ENCODE measurements around the gene LCE6A. TPM values are rescaled to one million over a fixed set of nuclear protein-coding genes. Genes with fewer than 3 reads are reported as not detected.

LCE6A gene
- total RNA-seq, 1 donor from 2014 or later = not detected

GRCh38 chr1:152873495-152873894 is 30.8 kb downstream of the LCE6A start:
- DNase-seq (ENCODE audit: low spot score) = no peak

- no peak for DNase-seq (ENCODE audit: low spot score)
Measured at GRCh38 chr1:152876827-152877226, 34.2 kb downstream of the LCE6A start.

GRCh38 chr1:152878042-152878441 is 35.4 kb downstream of the LCE6A start, which contains the start of gene SMCP:
SMCP (plus strand) TSS chr1:152878322; CDS start chr1:152884423, 6,101 bp downstream.
- no peak for DNase-seq (ENCODE audit: low spot score)

DNA sequence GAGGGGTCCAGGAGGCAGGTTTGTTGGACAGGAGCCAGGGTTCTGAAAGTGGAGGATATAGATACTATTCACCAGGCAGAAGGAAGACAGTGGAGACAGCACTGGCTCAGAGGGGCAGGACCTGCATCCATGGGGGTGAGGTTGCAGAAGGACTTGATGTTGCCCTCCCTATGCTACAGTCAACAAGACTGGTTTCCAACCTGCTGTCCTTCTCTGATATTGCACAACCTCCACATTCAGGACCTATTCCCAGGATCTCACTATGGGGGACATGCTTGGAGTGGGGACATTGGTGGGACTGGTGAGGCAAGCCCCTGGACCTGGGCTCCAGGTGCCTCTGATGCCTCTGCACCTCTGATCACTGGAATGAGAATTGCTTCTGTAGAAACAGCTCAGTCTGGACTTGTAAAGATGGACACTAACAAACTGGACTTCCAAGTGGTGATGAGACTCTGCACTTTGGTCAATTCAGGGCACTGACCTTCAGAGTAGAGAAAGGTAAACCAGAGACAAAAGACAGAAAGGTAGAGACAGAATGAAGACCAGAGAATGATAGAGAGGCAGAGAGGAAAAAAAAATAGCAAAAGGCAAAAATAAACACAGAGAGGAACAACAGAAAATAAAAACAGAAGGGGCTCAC is 37.0 kb downstream of the LCE6A start:
- DNase-seq (ENCODE audit: low spot score) = no peak

- DNase-seq (ENCODE audit: low spot score) = no peak
Measured at GRCh38 chr1:152880316-152880715, 37.7 kb downstream of the LCE6A start.

GRCh38 chr1:152880907-152881306 is 38.3 kb downstream of the LCE6A start:
- DNase-seq (ENCODE audit: low spot score) = peak; percentile 59

DNA sequence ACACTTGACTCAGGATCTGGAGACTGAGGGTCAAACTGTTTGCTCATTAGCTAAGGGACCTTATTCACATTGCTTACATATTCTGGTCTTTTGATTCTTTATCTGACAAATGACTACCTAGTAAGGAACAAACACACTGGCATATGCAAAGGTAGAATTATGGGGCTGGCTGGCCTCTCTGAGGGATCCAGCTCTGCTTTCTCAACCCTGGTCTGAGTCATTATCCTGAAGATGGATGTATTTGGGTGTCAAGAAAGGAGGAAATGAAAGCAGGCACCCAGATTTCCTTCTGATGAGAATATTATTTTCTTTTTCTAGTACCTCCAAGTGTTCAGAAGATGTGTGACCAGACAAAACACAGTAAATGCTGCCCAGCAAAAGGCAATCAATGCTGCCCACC is 41.4 kb downstream of the LCE6A start:
- DNase-seq (ENCODE audit: low spot score) = no peak

DNA sequence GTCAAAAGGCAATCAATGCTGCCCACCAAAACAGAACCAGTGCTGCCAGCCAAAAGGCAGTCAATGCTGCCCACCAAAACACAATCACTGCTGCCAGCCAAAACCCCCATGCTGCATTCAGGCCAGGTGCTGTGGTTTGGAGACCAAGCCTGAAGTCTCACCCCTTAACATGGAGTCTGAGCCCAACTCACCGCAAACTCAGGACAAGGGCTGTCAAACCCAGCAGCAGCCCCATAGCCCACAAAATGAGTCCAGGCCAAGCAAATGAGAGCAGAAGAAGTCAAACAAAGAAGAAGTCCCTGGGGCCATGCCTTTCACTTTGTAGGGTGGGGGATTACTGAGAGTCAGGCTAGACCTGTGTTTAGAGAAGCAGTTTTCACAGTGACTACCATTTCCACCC is 41.9 kb downstream of the LCE6A start:
- no peak for DNase-seq (ENCODE audit: low spot score)

DNA sequence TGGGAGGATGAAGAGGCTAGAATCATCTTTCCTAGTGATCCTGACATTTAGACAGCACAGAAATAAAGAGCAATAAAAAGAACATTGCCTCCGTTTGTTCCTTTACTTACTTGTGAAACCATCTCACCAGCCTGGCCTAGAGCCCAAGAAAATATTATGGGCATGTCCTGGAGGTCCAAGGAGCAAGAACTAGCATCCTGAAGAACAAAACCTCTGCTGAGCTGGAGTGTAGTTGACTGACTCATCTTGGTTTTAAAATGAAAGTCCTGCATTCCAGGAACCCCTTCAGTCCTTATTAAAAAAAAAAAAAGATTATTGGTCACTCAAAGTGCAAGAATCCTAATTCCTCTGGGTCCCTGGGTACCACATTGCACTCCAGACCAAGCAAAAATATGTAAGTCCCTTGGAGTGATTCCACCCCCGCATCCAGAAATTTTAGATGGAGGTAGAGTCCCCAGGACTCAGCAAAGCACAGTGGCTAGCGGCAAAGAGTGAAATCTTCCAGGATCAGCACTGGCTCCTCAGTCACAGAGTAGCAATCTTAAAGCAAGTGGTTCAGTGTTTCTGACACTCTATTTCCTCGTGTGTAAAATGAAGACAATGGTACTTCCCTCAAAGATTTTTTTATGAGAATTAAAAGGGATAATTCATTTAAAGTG is 42.4 kb downstream of the LCE6A start:
- DNase-seq (ENCODE audit: low spot score) = no peak

DNA sequence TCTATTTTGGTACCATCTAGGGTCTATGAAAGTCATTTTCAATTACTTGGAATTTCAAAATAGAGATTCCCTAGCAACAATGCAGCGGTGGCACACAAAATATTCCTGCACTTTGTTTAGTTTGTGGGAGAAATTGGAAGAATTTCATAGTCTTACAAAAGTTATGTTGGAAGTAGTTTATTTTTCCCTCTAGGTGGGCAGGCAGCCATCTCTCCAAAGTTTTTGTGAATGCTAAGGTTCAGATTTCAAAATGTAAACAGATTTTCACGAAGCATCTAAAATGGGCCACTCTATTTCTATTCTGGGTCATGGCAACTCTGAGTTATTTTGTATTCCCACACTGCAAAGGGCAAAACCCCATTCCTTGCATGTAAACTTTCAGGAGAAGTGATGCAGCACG is 43.4 kb downstream of the LCE6A start:
- DNase-seq (ENCODE audit: low spot score) = no peak

DNA sequence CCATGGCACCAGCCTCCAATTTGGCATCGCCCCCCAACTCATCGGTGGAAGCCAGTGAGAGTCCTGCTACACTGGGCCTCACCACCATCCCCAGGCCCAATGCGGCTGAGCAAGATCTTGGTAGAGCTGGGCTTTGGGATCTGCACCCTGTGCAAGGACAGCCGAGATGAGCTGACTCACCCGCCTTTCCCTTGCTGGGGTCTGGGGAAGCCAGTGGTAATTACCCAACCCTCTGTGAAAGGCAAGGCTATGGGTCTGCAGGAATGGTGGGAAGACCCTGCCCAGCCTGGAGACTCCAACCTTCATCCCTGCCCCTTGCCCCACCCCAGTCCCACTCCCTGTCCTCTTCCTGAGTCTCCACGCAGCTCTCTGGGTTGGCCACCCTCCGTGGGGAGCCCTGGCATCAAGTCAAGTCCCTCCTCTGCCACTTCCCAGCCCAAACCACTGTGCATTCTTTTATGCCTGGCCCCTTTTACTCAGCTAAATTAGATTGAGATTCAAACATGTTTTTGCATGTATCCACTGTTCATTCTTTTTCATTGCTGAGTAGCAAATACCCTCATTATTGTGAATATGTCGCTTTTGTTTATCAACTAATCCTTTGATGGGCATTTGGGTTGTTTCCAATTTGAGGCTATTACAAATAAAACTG is 44.2 kb downstream of the LCE6A start:
- DNase-seq (ENCODE audit: low spot score) = no peak

GRCh38 chr1:152888126-152888525 is 45.5 kb downstream of the LCE6A start:
- no peak for DNase-seq (ENCODE audit: low spot score)

Other genes starting within 250 kb of the LCE6A start
- gene LCE3C, start 242.6 kb upstream of the LCE6A start, total RNA-seq = not detected
- gene LCE3B, start 229.0 kb upstream of the LCE6A start, total RNA-seq = not detected
- not detected for gene LCE3A, start 219.8 kb upstream of the LCE6A start, total RNA-seq
- gene LCE2D, start 179.5 kb upstream of the LCE6A start, total RNA-seq = not detected
- not detected for gene LCE2C, start 167.6 kb upstream of the LCE6A start, total RNA-seq
- gene LCE2B, start 156.7 kb upstream of the LCE6A start, total RNA-seq = not detected
- not detected for gene LCE2A, start 144.5 kb upstream of the LCE6A start, total RNA-seq
- not detected for gene LCE4A, start 134.7 kb upstream of the LCE6A start, total RNA-seq
- gene KPRP, start 84.8 kb upstream of the LCE6A start, total RNA-seq = not detected
- gene LCE1F, start 67.7 kb upstream of the LCE6A start, total RNA-seq = not detected
- not detected for gene LCE1E, start 56.6 kb upstream of the LCE6A start, total RNA-seq
- gene LCE1D, start 46.1 kb upstream of the LCE6A start, total RNA-seq = not detected
- gene LCE1C, start 36.2 kb upstream of the LCE6A start, total RNA-seq = not detected
- gene LCE1B, start 30.9 kb upstream of the LCE6A start, total RNA-seq = not detected
- not detected for gene LCE1A, start 15.4 kb upstream of the LCE6A start, total RNA-seq
- gene LCE7A, start 17.1 kb downstream of the LCE6A start, total RNA-seq = not detected
- gene SMCP, start 35.5 kb downstream of the LCE6A start, total RNA-seq = not detected
- gene IVL, start 65.7 kb downstream of the LCE6A start, total RNA-seq = not detected
- gene SPRR5, start 104.3 kb downstream of the LCE6A start, total RNA-seq = not detected
- gene SPRR4, start 127.8 kb downstream of the LCE6A start, total RNA-seq = not detected
- not detected for gene SPRR1A, start 141.2 kb downstream of the LCE6A start, total RNA-seq
- not detected for gene SPRR3, start 158.9 kb downstream of the LCE6A start, total RNA-seq
- gene SPRR1B, start 188.3 kb downstream of the LCE6A start, total RNA-seq = not detected
- gene SPRR2D, start 198.3 kb downstream of the LCE6A start, total RNA-seq = not detected
- not detected for gene SPRR2A, start 214.7 kb downstream of the LCE6A start, total RNA-seq
- gene SPRR2B, start 228.8 kb downstream of the LCE6A start, total RNA-seq = not detected

Data from mesenteric fat pad (tissue), 1 donor.